Psoas muscle (tissue), 8 donors: Measurements from ENCODE around the gene ADH4. TPM values are rescaled to one million over a fixed set of nuclear protein-coding genes. Genes with fewer than 3 reads are reported as not detected.
"Not testable (repeated sequence)": the region's sequence is repeated elsewhere in the genome, so short reads cannot be mapped to it uniquely, and the experiment has no call there.

Experiments
- ATAC-seq, 4 donors: fragments of 200-7000 bp; cut with Tn5 transposase; one replicate each; pipeline ENCODE4 v1.9.1; 2020; ENCODE audit warnings: moderate library complexity in 3 of 4, mild to moderate bottlenecking in 2 of 4
- DNase-seq, 2 donors: peaks; one replicate each; pipeline ENCODE4 v3.0.0-alpha.2; 2020
- H3K27ac ChIP-seq: fragments of 200-600 bp; one replicate; pipeline ENCODE4 v1.8.0; 2022
- H3K27me3 ChIP-seq, 3 donors: fragments of 200-600 bp in 1 of 3; one replicate each; pipeline versions ENCODE4 v1.6.1 to v1.8.0; 2013 to 2022; ENCODE audit warnings: low read length in 2 of 3, mild to moderate bottlenecking in 2 of 3, moderate library complexity in 1 of 3; ENCODE audit not compliant: insufficient read depth in 3 of 3
- H3K36me3 ChIP-seq, 2 donors: fragments of 200-600 bp in 1 of 2; one replicate each; pipeline versions ENCODE4 v1.6.1 to v1.8.0; 2013 to 2022; ENCODE audit warnings: low read depth in 1 of 2, mild to moderate bottlenecking in 1 of 2, moderate library complexity in 1 of 2; ENCODE audit not compliant: insufficient read depth in 1 of 2
- H3K4me1 ChIP-seq: fragments of 200-600 bp; one replicate; pipeline ENCODE4 v1.8.0; 2022
- H3K4me3 ChIP-seq: fragments of 200-600 bp; one replicate; pipeline ENCODE4 v1.8.0; 2022; ENCODE audit warnings: mild to moderate bottlenecking
- H3K9me3 ChIP-seq: fragments of 200-600 bp; one replicate; pipeline ENCODE4 v1.8.0; 2022
- WGBS, 3 donors: extraction: QIAGEN DNeasy Blood & Tissue Kit; methylation state at CpG; one replicate each; pipeline versions ENCODE4 v1.1.6 to v1.1.7; 2013; 5-methylcytosine and 5-hydroxymethylcytosine counted together
- intact Hi-C, 2 donors: fragments of 100-400 bp; cut with DNase I; formaldehyde crosslinking; loops; one replicate each; pipeline versions ENCODE4 v1.11.0 to v1.14.2; 2022
- polyA plus RNA-seq, 3 donors: library from polyadenylated mRNA; stranded (reverse); fragments of 200-250 nt; gene quantifications; one replicate each; pipeline ENCODE4 v1.2.3, GENCODE V29; 2013
- total RNA-seq, 4 donors: library from RNA; stranded (reverse); fragmentation: NEBNext Ultra II Directional in 2 of 4; extraction: Animal tissue kit (Norgen Biotek cat#: 25700) in 2 of 4; gene quantifications; one replicate each; pipeline versions ENCODE4 v1.2.1 to v1.2.4, GENCODE V29; 2021 to 2023
- TF ChIP-seq, protein P1 (sequence below): fragments of 200-600 bp; IDR thresholded peaks from one replicate; pipeline ENCODE4 v1.8.0; 2022; ENCODE audit warnings: antibody characterized with exemption
- donor health status: healthy with polysubstance abuse.
- donor health status: DM: no; HTN: no; CAD: no; lungs with moderate emphysema.
- donor health status: Bipolar disorder and iron deficiency.
- donor health status: healthy.
- donor health status: DM: yes; HTN: yes; CAD: no.
- donor health status: DM: no; HTN: no; CAD: no.
- donor health status: DM: no; HTN: no; CAD: no.
- donor health status: DM: yes; HTN: yes; CAD: no.

Gene ADH4
- total and polyA plus RNA-seq, 7 donors: 0.04 to 0.46 (median 0.16) TPM; not detected in 2

DNA sequence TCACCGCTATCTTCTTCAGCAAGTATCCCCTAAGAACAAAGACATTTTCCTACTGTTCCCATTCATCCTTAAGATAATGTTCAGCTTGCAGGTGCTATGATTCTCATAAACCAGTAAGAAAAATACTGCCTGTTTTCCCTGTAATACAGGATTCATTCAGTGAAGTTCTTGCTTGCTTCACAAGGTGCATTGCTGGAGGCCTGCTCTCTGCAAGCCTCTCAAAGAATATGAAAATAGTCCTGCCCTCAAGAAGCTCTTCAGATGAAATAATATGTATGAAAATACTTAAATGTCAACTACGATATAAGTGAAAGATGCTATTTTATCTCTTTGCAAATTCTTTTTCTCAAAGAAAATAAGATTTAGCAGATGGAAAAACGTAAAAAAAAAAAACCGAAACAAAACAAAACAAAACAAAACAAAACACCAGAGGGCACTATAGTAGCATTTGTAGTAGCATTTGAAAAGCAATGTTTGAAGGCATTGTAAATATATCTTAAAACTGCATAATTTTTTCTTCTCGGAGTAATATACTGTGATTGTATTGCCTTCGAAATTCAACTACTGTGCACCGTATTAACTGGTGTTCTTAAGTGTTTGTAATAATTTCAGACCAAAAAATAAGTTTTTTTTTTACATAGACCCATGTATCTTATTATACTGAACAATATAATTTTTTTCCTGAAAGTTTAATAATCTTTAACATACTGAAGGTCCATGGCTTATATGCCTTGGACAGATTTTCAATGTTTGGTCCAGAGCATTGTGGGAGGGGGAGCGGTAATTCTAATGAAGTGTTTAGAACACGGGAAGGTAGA, 26.0 kb downstream of the ADH4 start:
- no peak overlapping the region for H3K27ac ChIP-seq
- intact Hi-C loops: loop anchor here (1.0 to 2.0 kb wide), 3 partner anchors 287 to 345 kb away; no protein-coding TSS in a partner anchor
- H3K36me3 ChIP-seq: no peaks in the 10 kb centered on the region
- TF ChIP-seq, protein P1, sequence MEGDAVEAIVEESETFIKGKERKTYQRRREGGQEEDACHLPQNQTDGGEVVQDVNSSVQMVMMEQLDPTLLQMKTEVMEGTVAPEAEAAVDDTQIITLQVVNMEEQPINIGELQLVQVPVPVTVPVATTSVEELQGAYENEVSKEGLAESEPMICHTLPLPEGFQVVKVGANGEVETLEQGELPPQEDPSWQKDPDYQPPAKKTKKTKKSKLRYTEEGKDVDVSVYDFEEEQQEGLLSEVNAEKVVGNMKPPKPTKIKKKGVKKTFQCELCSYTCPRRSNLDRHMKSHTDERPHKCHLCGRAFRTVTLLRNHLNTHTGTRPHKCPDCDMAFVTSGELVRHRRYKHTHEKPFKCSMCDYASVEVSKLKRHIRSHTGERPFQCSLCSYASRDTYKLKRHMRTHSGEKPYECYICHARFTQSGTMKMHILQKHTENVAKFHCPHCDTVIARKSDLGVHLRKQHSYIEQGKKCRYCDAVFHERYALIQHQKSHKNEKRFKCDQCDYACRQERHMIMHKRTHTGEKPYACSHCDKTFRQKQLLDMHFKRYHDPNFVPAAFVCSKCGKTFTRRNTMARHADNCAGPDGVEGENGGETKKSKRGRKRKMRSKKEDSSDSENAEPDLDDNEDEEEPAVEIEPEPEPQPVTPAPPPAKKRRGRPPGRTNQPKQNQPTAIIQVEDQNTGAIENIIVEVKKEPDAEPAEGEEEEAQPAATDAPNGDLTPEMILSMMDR: peak; percentile 44
- DNase-seq (no peak), ATAC-seq (peak in 1 of 4 donors; percentile 44)
- H3K27me3 ChIP-seq: peaks cover 0 to 2% (median 0%) of the 10 kb centered on the region in 3 donors
- no peaks in the 10 kb centered on the region for H3K9me3 ChIP-seq
- H3K4me1 ChIP-seq: no peaks in the 10 kb centered on the region
- 42 to 62% (median 58%) methylated on average over 9 of the region's 9 CpGs for WGBS, 3 donors
- H3K4me3 ChIP-seq: no peak overlapping the region

DNA sequence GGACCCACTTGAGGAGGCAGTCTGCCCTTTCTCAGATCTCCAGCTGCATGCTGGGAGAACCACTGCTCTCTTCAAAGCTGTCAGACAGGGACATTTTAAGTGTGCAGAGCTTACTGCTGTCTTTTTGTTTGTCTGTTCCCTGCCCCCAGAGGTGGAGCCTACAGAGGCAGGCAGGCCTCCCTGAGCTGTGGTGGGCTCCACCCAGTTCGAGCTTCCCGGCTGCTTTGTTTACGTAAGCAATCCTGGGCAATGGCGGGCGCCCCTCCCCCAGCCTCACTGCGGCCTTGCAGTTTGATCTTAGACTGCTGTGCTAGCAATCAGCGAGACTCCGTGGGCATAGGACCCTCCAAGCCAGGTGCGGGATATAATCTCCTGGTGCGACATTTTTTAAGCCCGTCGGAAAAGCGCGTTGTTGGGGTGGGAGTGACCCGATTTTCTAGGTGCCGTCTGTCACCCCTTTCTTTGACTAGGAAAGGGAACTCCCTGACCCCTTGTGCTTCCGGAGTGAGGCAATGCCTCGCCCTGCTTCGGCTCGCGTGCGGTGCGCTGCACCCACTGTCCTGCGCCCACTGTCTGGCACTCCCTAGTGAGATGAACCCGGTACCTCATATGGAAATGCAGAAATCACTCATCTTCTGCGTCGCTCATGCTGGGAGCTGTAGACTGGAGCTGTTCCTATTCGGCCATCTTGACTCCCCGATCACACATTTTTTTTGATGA, 26.8 kb downstream of the ADH4 start:
- ATAC-seq, H3K36me3 ChIP-seq, DNase-seq, H3K27ac ChIP-seq, H3K27me3 ChIP-seq, H3K4me1 ChIP-seq, H3K9me3 ChIP-seq, intact Hi-C loops, H3K4me3 ChIP-seq: not testable (repeated sequence)
- 93 to 95% (median 95%) methylated on average over 25 to 29 of the region's 29 CpGs for WGBS, 3 donors

DNA sequence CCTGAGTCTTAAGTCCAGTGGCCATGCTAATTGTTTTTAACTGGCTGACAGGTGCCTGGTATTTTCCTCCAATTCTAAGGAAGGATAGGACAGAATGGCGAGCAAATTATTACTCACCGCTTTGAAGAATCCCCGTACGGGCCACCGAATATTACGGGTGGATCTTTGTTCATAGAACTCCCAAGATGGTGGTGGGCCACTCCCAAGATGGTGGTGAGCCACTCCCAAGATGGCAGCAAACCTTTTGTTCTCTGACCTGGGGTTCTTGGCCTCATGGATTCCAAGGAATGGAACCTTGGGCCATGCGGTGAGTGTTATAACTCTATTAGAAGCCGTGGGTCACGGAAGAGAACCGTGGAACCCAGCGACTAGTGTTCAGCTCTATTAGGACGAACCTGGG, 34.8 kb downstream of the ADH4 start:
- intact Hi-C loops, DNase-seq, H3K9me3 ChIP-seq, H3K27me3 ChIP-seq, H3K36me3 ChIP-seq, H3K27ac ChIP-seq, H3K4me3 ChIP-seq, H3K4me1 ChIP-seq, ATAC-seq: not testable (repeated sequence)
- 90 to 97% (median 91%) methylated on average over 12 of the region's 12 CpGs for WGBS, 3 donors

DNA sequence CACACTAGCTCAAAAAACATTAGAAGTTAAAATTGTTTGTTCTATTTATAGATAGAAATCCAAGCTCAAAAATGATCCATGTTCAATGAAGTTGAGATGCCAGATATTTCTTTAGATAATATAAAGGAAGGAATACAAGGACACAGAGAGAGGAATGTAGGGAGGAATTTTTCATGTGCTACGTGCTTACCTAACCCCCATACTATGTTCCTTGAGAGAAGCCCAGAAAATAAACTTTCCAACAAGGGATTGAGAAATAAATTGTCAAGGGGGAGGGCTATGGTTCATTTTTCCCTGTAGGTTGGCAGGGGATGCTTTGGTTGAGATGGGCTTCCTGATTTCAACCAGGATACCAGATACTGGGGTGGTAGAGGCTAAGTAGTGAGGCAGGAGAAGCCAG, 39.9 kb downstream of the ADH4 start:
- H3K9me3 ChIP-seq: no peaks in the 10 kb centered on the region
- H3K4me3 ChIP-seq: no peak overlapping the region
- intact Hi-C loops: no loop called here
- H3K27me3 ChIP-seq: no peaks in the 10 kb centered on the region
- no peaks in the 10 kb centered on the region for H3K4me1 ChIP-seq
- ATAC-seq (no peak), DNase-seq (no peak)
- H3K27ac ChIP-seq: no peak overlapping the region
- 83 to 91% (median 87%) methylated on average over 1 of the region's 1 CpG for WGBS, 3 donors
- H3K36me3 ChIP-seq: no peaks in the 10 kb centered on the region
- TF ChIP-seq, protein P1: no peak

DNA sequence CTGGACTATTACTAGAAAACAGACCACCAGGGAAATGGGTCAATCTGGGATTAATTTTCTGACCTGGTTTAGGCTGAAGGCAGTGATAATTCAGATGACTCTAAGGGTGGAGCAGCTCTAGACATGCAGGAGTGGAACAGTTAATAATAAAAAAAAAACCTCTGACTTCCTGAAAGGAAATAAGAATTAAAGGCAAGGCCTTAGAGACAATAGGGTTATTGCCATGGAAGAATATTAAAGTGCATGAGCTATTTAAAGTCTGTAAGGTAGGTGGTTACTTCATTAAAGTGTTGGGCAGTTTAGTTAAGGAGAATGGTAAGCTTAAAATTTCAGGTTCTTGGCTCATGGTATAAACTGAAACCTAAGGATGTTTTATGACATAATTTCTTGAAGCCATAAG, 40.9 kb downstream of the ADH4 start:
- no peak for ATAC-seq
- H3K36me3 ChIP-seq: no peaks in the 10 kb centered on the region

More for the DNA sequence above, 40.9 kb downstream of the ADH4 start:
- no peak overlapping the region for H3K4me3 ChIP-seq
- DNase-seq: no peak
- TF ChIP-seq, protein P1: no peak
- H3K4me1 ChIP-seq: no peaks in the 10 kb centered on the region
- H3K27me3 ChIP-seq: no peaks in the 10 kb centered on the region
- intact Hi-C loops: no loop called here
- H3K9me3 ChIP-seq: no peaks in the 10 kb centered on the region
- H3K27ac ChIP-seq: no peak overlapping the region
